H9 (cell line): Measurements from ENCODE around the gene SPINK6. TPM values are rescaled to one million over a fixed set of nuclear protein-coding genes. Genes with fewer than 3 reads are reported as not detected.

Source experiments
- DNase-seq: peaks from one replicate; pipeline ENCODE4 v3.0.0-alpha.2; 2017
- H2AFZ ChIP-seq: one replicate; pipeline ENCODE4 v1.6.1; 2013; ENCODE audit warnings: mild to moderate bottlenecking, low read length, control low read depth, moderate library complexity
- H2AK5ac ChIP-seq: 2 replicates; pipeline ENCODE4 v1.6.1; 2013; ENCODE audit warnings: low read length, control low read depth, mixed read lengths; ENCODE audit not compliant: insufficient read length
- H2BK120ac ChIP-seq: one replicate; pipeline ENCODE4 v1.6.1; 2013; ENCODE audit warnings: low read depth, mild to moderate bottlenecking, low read length, control low read depth, inconsistent platforms; ENCODE audit not compliant: poor library complexity, severe bottlenecking
- H2BK12ac ChIP-seq: 2 replicates; pipeline ENCODE4 v1.6.1; 2013; ENCODE audit warnings: low read length, control low read depth, mixed read lengths, low read depth; ENCODE audit not compliant: insufficient read length
- H2BK15ac ChIP-seq: 2 replicates; pipeline ENCODE4 v1.6.1; 2013; ENCODE audit warnings: low read depth, low read length, control low read depth
- H2BK20ac ChIP-seq: one replicate; pipeline ENCODE4 v1.6.1; 2013; ENCODE audit warnings: low read depth, mild to moderate bottlenecking, low read length, control low read depth, inconsistent platforms; ENCODE audit not compliant: poor library complexity, severe bottlenecking
- H2BK5ac ChIP-seq: 2 replicates; pipeline ENCODE4 v1.6.1; 2013; ENCODE audit warnings: low read length, control low read depth, mixed read lengths; ENCODE audit not compliant: insufficient read length
- H3K14ac ChIP-seq: 2 replicates; pipeline ENCODE4 v1.6.1; 2013; ENCODE audit warnings: low read length, control low read depth; ENCODE audit not compliant: insufficient read depth
- H3K18ac ChIP-seq: 2 replicates; pipeline ENCODE4 v1.6.1; 2013; ENCODE audit warnings: low read depth, mild to moderate bottlenecking, mixed read lengths, low read length, control low read depth; ENCODE audit not compliant: insufficient read length
- H3K23ac ChIP-seq: 2 replicates; pipeline ENCODE4 v1.6.1; 2013; ENCODE audit warnings: low read length, control low read depth, mixed read lengths, low read depth; ENCODE audit not compliant: insufficient read length
- H3K23me2 ChIP-seq: 2 replicates; pipeline ENCODE4 v1.6.1; 2013; ENCODE audit warnings: low read depth, mild to moderate bottlenecking, mixed read lengths, low read length, control low read depth; ENCODE audit not compliant: insufficient read length, poor library complexity, severe bottlenecking
- H3K27ac ChIP-seq: 2 replicates; pipeline ENCODE4 v1.5.1; 2013; ENCODE audit warnings: low read length, control low read depth, mixed read lengths, low read depth; ENCODE audit not compliant: insufficient read length
- H3K27me3 ChIP-seq: 2 replicates; pipeline ENCODE4 v1.6.1; 2013; ENCODE audit warnings: low read length, control low read depth, inconsistent platforms; ENCODE audit not compliant: insufficient read depth
- H3K4ac ChIP-seq: 2 replicates; pipeline ENCODE4 v1.6.1; 2013; ENCODE audit warnings: low read depth, mild to moderate bottlenecking, control low read depth, inconsistent platforms, low read length, moderate library complexity
- H3K4me1 ChIP-seq: 2 replicates; pipeline ENCODE4 v1.6.1; 2013; ENCODE audit warnings: low read length, control low read depth, inconsistent platforms; ENCODE audit not compliant: insufficient read depth
- H3K4me2 ChIP-seq: 2 replicates; pipeline ENCODE4 v1.6.1; 2013; ENCODE audit warnings: low read length, control low read depth, mixed read lengths; ENCODE audit not compliant: insufficient read length, insufficient read depth
- H3K56ac ChIP-seq: 2 replicates; pipeline ENCODE4 v1.6.1; 2013; ENCODE audit warnings: low read depth, mild to moderate bottlenecking, mixed read lengths, low read length, control low read depth; ENCODE audit not compliant: insufficient read length
- H3K79me1 ChIP-seq: 2 replicates; pipeline ENCODE4 v1.6.1; 2013; ENCODE audit warnings: low read depth, mild to moderate bottlenecking, moderate library complexity, low read length, control low read depth, inconsistent platforms; ENCODE audit not compliant: insufficient read depth, poor library complexity, severe bottlenecking
- H3K79me2 ChIP-seq: 2 replicates; pipeline ENCODE4 v1.6.1; 2013; ENCODE audit warnings: low read length, control low read depth, inconsistent platforms; ENCODE audit not compliant: insufficient read depth
- H3K9ac ChIP-seq: 2 replicates; pipeline ENCODE4 v1.6.1; 2013; ENCODE audit warnings: low read length, control low read depth, mixed read lengths; ENCODE audit not compliant: insufficient read length; ENCODE audit errors: extremely low read depth
- H3K9me3 ChIP-seq: one replicate; pipeline ENCODE4 v1.6.1; 2013; ENCODE audit warnings: low read depth, low read length, inconsistent platforms; ENCODE audit not compliant: control insufficient read depth
- H3T11ph ChIP-seq: one replicate; pipeline ENCODE4 v1.6.1; 2013; ENCODE audit warnings: mild to moderate bottlenecking, low read length, control low read depth, inconsistent platforms
- H4K20me1 ChIP-seq: one replicate; pipeline ENCODE4 v1.6.1; 2013; ENCODE audit not compliant: control insufficient read depth, insufficient read length, insufficient read depth
- H4K5ac ChIP-seq: 2 replicates; pipeline ENCODE4 v1.6.1; 2013; ENCODE audit warnings: low read depth, mild to moderate bottlenecking, mixed read lengths, low read length, control low read depth; ENCODE audit not compliant: insufficient read length
- H4K8ac ChIP-seq: replicated peaks from 2 replicates; pipeline ENCODE4 v1.6.1; 2013; ENCODE audit warnings: low read length, control low read depth, mixed read lengths, low read depth; ENCODE audit not compliant: insufficient read length
- H4K91ac ChIP-seq: 2 replicates; pipeline ENCODE4 v1.6.1; 2013; ENCODE audit warnings: low read depth, mild to moderate bottlenecking, moderate library complexity, mixed read lengths, low read length, control low read depth; ENCODE audit not compliant: insufficient read length
- H3K27ac Mint-ChIP-seq, 3 experiments: 2 replicates in 2 of 3; 3 replicates in 1 of 3; pipeline ENCODE4 v1.8.0; 2020 to 2021; ENCODE audit warnings: mixed read lengths in 3 of 3, mild to moderate bottlenecking in 1 of 3, moderate library complexity in 1 of 3
- H3K27me3 Mint-ChIP-seq: 2 replicates; pipeline ENCODE4 v1.8.0; 2021; ENCODE audit warnings: low read depth, mild to moderate bottlenecking, moderate library complexity, mixed read lengths
- H3K36me3 Mint-ChIP-seq, 3 experiments: 2 replicates in 2 of 3; 3 replicates in 1 of 3; pipeline ENCODE4 v1.8.0; 2020 to 2021; ENCODE audit warnings: low read depth in 3 of 3, mixed read lengths in 3 of 3; ENCODE audit not compliant: insufficient read depth in 1 of 3
- H3K4me1 Mint-ChIP-seq, 2 experiments: 2 replicates each; pipeline ENCODE4 v1.8.0; 2020; ENCODE audit warnings: mixed read lengths in 2 of 2
- H3K4me3 Mint-ChIP-seq, 2 experiments: 2 replicates in 1 of 2; 3 replicates in 1 of 2; pipeline ENCODE4 v1.8.0; 2020 to 2021; ENCODE audit warnings: mild to moderate bottlenecking in 2 of 2, mixed read lengths in 2 of 2, moderate library complexity in 1 of 2
- H3K9me3 Mint-ChIP-seq, 2 experiments: 2 replicates in 1 of 2; 3 replicates in 1 of 2; pipeline ENCODE4 v1.8.0; 2020; ENCODE audit warnings: mild to moderate bottlenecking in 2 of 2, mixed read lengths in 2 of 2, moderate library complexity in 1 of 2
- CTCF ChIP-seq: fragments of 200-600 bp; sonication (generic); conservative IDR thresholded peaks from 3 replicates; pipeline ENCODE4 v1.8.0; 2021; ENCODE audit warnings: antibody characterized with exemption, mild to moderate bottlenecking
- WGBS: extraction: QIAGEN DNeasy Blood & Tissue Kit; methylation state at CpG from one replicate; pipeline ENCODE4 v1.1.7; 2013; ENCODE audit warnings: missing lambda C conversion rate, low lambda C conversion rate, mixed read lengths; ENCODE audit not compliant: insufficient read length; ENCODE audit errors: extremely low coverage; 5-methylcytosine and 5-hydroxymethylcytosine counted together
- total RNA-seq: library from RNA; stranded (reverse); gene quantifications from 2 replicates; pipeline ENCODE4 v1.2.1, GENCODE V29; 2021

Gene SPINK6
- total RNA-seq, 1 experiment from 2014 or later: not detected

GRCh38 chr5:148156609-148157008 is 46.2 kb upstream of the SPINK6 start:
- Histone ChIP-seq H3K23ac (no peak overlapping the region), H4K91ac (no peak overlapping the region), H3K79me1 (no peaks in the 10 kb centered on the region), H3K4me1 (no peaks in the 10 kb centered on the region), H3K9me3 (no peaks in the 10 kb centered on the region), H2BK5ac (no peak overlapping the region), H3K18ac (no peak overlapping the region), H4K5ac (no peak overlapping the region), H3K56ac (no peak overlapping the region), H2BK12ac (no peak overlapping the region), H3K9ac (no peak overlapping the region), H4K8ac (no peak overlapping the region), H3K14ac (no peak overlapping the region), H2BK20ac (no peak overlapping the region), H2AK5ac (no peak overlapping the region), H3K27me3 (no peaks in the 10 kb centered on the region), H2BK15ac (no peak overlapping the region), H3K79me2 (no peaks in the 10 kb centered on the region), H3K23me2 (no peaks in the 10 kb centered on the region), H3K27ac (no peak overlapping the region), H2BK120ac (no peak overlapping the region), H3K4ac (no peak overlapping the region), H4K20me1 (no peaks in the 10 kb centered on the region), H3K4me2 (no peak overlapping the region), H3T11ph (no peak overlapping the region), H2AFZ (no peak overlapping the region)
- Mint-ChIP-seq H3K9me3 (peaks cover 0 to 6% of the 10 kb centered on the region in 2 experiments; a peak in 1 of 5 replicates), H3K27ac (no peak overlapping the region), H3K27me3 (no peaks in the 10 kb centered on the region; the same call in 1 of the 2 replicates), H3K36me3 (no peaks in the 10 kb centered on the region), H3K4me3 (no peak overlapping the region), H3K4me1 (peaks cover 0 to 3% of the 10 kb centered on the region in 2 experiments; a peak in 2 of 4 replicates)
- DNase-seq: no peak
- no peak for TF ChIP-seq CTCF
- no CpG with 5 or more reads among the region's 1 CpG for WGBS
